ENCODE data around the gene GLA.

- no peak for TF ChIP-seq POLR2A (IDR thresholded peaks at IDR 0.05)
- no peak for TF ChIP-seq CTCF (IDR thresholded peaks at IDR 0.05)
Measured at GRCh38 chrX:101362757-101363156, 45.0 kb downstream of the GLA start.
